C4-2B (cell line): ENCODE results near the gene ATP11A.

ENCODE experiments used
- CTCF ChIP-seq: fragments of 450-650 bp; conservative IDR thresholded peaks from 2 replicates; pipeline ENCODE4 v1.5.1; 2017; ENCODE audit warnings: mild to moderate bottlenecking
- ZFX ChIP-seq: fragments of 450-650 bp; IDR thresholded peaks from 2 replicates; pipeline ENCODE4 v1.6.1; 2017

GRCh38 chr13:112928020-112928971, 238.5 kb downstream of the ATP11A start:
- TF ChIP-seq CTCF (no peak), ZFX (no peak)
